GM12892 (cell line): Measurements from ENCODE around the gene RORB.

ENCODE experiments used
- POLR2A ChIP-seq: IDR thresholded peaks from 2 replicates; pipeline ENCODE4 v1.6.1; 2011; ENCODE audit warnings: low read depth, low read length, control low read depth
- POLR2AphosphoS5 ChIP-seq: IDR thresholded peaks from 2 replicates; pipeline ENCODE4 v1.6.1; 2011; ENCODE audit warnings: low read depth, low read length, control low read depth
- TAF1 ChIP-seq: IDR thresholded peaks from 2 replicates; pipeline ENCODE4 v1.6.1; 2011; ENCODE audit warnings: low read depth, mild to moderate bottlenecking, control low read depth, low read length, borderline replicate concordance

DNA sequence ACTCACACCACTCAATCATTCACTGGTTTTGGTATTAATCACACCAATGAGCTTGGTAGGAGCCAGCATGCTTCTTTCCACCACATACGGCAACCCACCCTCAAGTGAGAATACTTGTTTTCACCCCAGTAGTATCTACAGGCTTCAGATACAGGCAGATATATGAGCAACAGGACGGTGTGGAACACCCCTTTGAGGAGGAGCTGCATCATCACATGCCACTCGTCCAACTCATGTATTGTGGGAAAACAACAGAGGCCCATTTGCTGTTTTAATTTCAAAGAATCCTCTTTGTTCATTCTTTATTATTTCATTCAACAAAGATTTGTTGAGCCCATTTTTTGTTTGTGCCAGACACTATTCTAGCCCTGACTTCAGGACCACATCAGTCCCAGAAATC lies 46.0 kb downstream of the RORB start:
- TF ChIP-seq POLR2A (no peak), TAF1 (no peak), POLR2AphosphoS5 (no peak)
